Pancreas (tissue), 10 donors: ENCODE data around the gene BAIAP3. TPM values are rescaled to one million over a fixed set of nuclear protein-coding genes. Genes with fewer than 3 reads are reported as not detected.
A peak's percentile ranks its signal among the peaks of the same experiment; 100 is the strongest.

Source experiments
- ATAC-seq, 4 donors: fragments of 200-7000 bp; cut with Tn5 transposase; one replicate each; pipeline versions ENCODE4 v1.8.0 to v1.9.1; 2020; ENCODE audit warnings: mild to moderate bottlenecking in 4 of 4, moderate library complexity in 4 of 4
- DNase-seq, 6 donors: peaks; one replicate each; pipeline ENCODE4 v3.0.0-alpha.2; 2020
- FAIRE-seq: peaks from 2 replicates; lab custom pipeline; 2012; peaks lifted over from hg19 to GRCh38; lab: Jason Lieb, UNC
- H3K27ac ChIP-seq, 4 donors: fragments of 200-600 bp; sonication (generic); 1 replicate in 3 of 4; 2 replicates in 1 of 4; pipeline versions ENCODE4 v1.5.0 to v1.8.0; 2020
- H3K27me3 ChIP-seq, 4 donors: fragments of 200-600 bp; one replicate each; pipeline ENCODE4 v1.8.0; 2021
- H3K36me3 ChIP-seq, 3 donors: fragments of 200-600 bp; sonication (generic) in 1 of 3; one replicate each; pipeline versions ENCODE4 v1.5.0 to v1.8.0; 2020 to 2021
- H3K4me1 ChIP-seq, 3 donors: fragments of 200-600 bp; one replicate each; pipeline ENCODE4 v1.8.0; 2021
- H3K4me3 ChIP-seq, 4 donors: fragments of 200-600 bp; sonication (generic) in 2 of 4; one replicate each; pipeline versions ENCODE4 v1.5.0 to v1.8.0; 2020 to 2021
- H3K9me3 ChIP-seq, 4 donors: fragments of 200-600 bp; one replicate each; pipeline ENCODE4 v1.8.0; 2021
- CTCF ChIP-seq, 4 donors: fragments of 200-600 bp; sonication (generic) in 3 of 4; IDR thresholded peaks; one replicate each; pipeline versions ENCODE4 v1.5.0 to v1.8.0; 2021; ENCODE audit warnings: antibody characterized with exemption in 4 of 4
- WGBS, 2 donors: extraction: QIAGEN DNeasy Blood & Tissue Kit; methylation state at CpG; one replicate each; pipeline ENCODE4 v1.1.7; 2013; 5-methylcytosine and 5-hydroxymethylcytosine counted together
- intact Hi-C, 3 donors: fragments of 100-400 bp; cut with DNase I; formaldehyde crosslinking; loops; one replicate each; pipeline versions ENCODE4 v1.11.1 to v1.14.2; 2022
- polyA plus RNA-seq, 2 donors: library from polyadenylated mRNA; stranded (reverse); fragments of 200-250 nt; gene quantifications; one replicate each; pipeline ENCODE4 v1.2.3, GENCODE V29; 2013
- total RNA-seq, 6 donors: library from RNA; stranded (reverse); fragmentation: NEBNext Ultra II Directional in 4 of 6; extraction: Animal tissue kit (Norgen Biotek cat#: 25700) in 4 of 6; gene quantifications; one replicate each; pipeline versions ENCODE4 v1.2.1 to v1.2.4, GENCODE V29; 2021 to 2023
- donor health status: healthy with polysubstance abuse.
- donor health status: DM: no; HTN: no; CAD: no; lungs with moderate emphysema.
- donor health status: DM: no; HTN: no; CAD: no.
- donor health status: control.
- donor health status: control.
- donor health status: Bipolar disorder and iron deficiency.
- donor health status: DM: yes; HTN: yes; CAD: no.
- donor health status: DM: no; HTN: no; CAD: no.
- donor health status: DM: no; HTN: no; CAD: no.
- donor health status: DM: yes; HTN: yes; CAD: no.

BAIAP3 gene
- total and polyA plus RNA-seq, 8 donors = 2.1 to 110 (median 12.6) TPM

GRCh38 chr16:1317479-1318267 lies 15.8 kb upstream of the BAIAP3 start:
- intact Hi-C loops = no loop called here
- WGBS, 2 donors = 89 to 90% methylated on average over 32 of the region's 32 CpGs

GRCh38 chr16:1318268-1318545 lies 15.2 kb upstream of the BAIAP3 start:
- no peak for TF ChIP-seq CTCF (IDR thresholded peaks at IDR 0.05)
- no peak overlapping the region for H3K27ac ChIP-seq
- intact Hi-C loops = no loop called here

More at GRCh38 chr16:1317479-1318267, 15.8 kb upstream of the BAIAP3 start:
- no peak overlapping the region for H3K27ac ChIP-seq
- H3K27me3 ChIP-seq = no peaks in the 10 kb centered on the region
- no peaks in the 10 kb centered on the region for H3K4me1 ChIP-seq
- no peak overlapping the region for H3K4me3 ChIP-seq
- TF ChIP-seq CTCF (IDR thresholded peaks at IDR 0.05) = no peak
- no peak for ATAC-seq
- FAIRE-seq = no peak
- no peak for DNase-seq
- H3K9me3 ChIP-seq = no peaks in the 10 kb centered on the region
- peaks cover 9 to 80% (median 42%) of the 10 kb centered on the region in 3 donors for H3K36me3 ChIP-seq

GRCh38 chr16:1319041-1319440 lies 14.4 kb upstream of the BAIAP3 start:
- Histone ChIP-seq H3K9me3 (no peaks in the 10 kb centered on the region), H3K27me3 (no peaks in the 10 kb centered on the region), H3K27ac (no peak overlapping the region), H3K36me3 (peaks cover 12 to 79% (median 48%) of the 10 kb centered on the region in 3 donors), H3K4me1 (no peaks in the 10 kb centered on the region), H3K4me3 (no peak overlapping the region)
- WGBS, 2 donors = 93 to 94% methylated on average over 33 of the region's 33 CpGs
- intact Hi-C loops = no loop called here
- DNase-seq (no peak), ATAC-seq (no peak), FAIRE-seq (no peak)
- TF ChIP-seq CTCF (IDR thresholded peaks at IDR 0.05) = no peak

More at GRCh38 chr16:1318268-1318545, 15.2 kb upstream of the BAIAP3 start:
- FAIRE-seq (no peak), DNase-seq (no peak), ATAC-seq (peak in 1 of 4 donors; percentile 9)
- 81 to 82% methylated on average over 9 of the region's 9 CpGs for WGBS, 2 donors
- H3K36me3 ChIP-seq = peaks cover 9 to 80% (median 43%) of the 10 kb centered on the region in 3 donors
- no peak overlapping the region for H3K4me3 ChIP-seq
- no peaks in the 10 kb centered on the region for H3K27me3 ChIP-seq
- H3K4me1 ChIP-seq = no peaks in the 10 kb centered on the region
- H3K9me3 ChIP-seq = no peaks in the 10 kb centered on the region

GRCh38 chr16:1320097-1320496 lies 13.3 kb upstream of the BAIAP3 start:
- ATAC-seq = no peak
- intact Hi-C loops = no loop called here
- FAIRE-seq = no peak
- DNase-seq = no peak
- H3K27me3 ChIP-seq = no peaks in the 10 kb centered on the region
- no peak overlapping the region for H3K4me3 ChIP-seq
- H3K27ac ChIP-seq = no peak overlapping the region
- 84 to 88% methylated on average over 12 of the region's 12 CpGs for WGBS, 2 donors
- no peaks in the 10 kb centered on the region for H3K4me1 ChIP-seq
- H3K36me3 ChIP-seq = peaks cover 8 to 78% (median 41%) of the 10 kb centered on the region in 3 donors
- H3K9me3 ChIP-seq = no peaks in the 10 kb centered on the region
- TF ChIP-seq CTCF (IDR thresholded peaks at IDR 0.05) = no peak

GRCh38 chr16:1320658-1321240 lies 12.7 kb upstream of the BAIAP3 start:
- Histone ChIP-seq H3K4me3 (no peak overlapping the region), H3K4me1 (no peaks in the 10 kb centered on the region), H3K27me3 (no peaks in the 10 kb centered on the region), H3K9me3 (no peaks in the 10 kb centered on the region), H3K36me3 (peaks cover 8 to 74% (median 35%) of the 10 kb centered on the region in 3 donors), H3K27ac (no peak overlapping the region)
- no peak for ATAC-seq
- no peak for FAIRE-seq
- intact Hi-C loops = no loop called here
- no peak for TF ChIP-seq CTCF (IDR thresholded peaks at IDR 0.05)
- 85 to 87% methylated on average over 21 to 22 of the region's 22 CpGs for WGBS, 2 donors
- DNase-seq = peak in 1 of 6 donors; percentile 59
